Epithelial cell of proximal tubule (primary cell): ENCODE measurements around the gene NENF. TPM values are rescaled to one million over a fixed set of nuclear protein-coding genes. Genes with fewer than 3 reads are reported as not detected.

Source experiments
- DNase-seq: peaks from one replicate; pipeline ENCODE4 v3.0.0-alpha.2; 2011; ENCODE audit warnings: low read depth
- H3K4me3 ChIP-seq: 2 replicates; pipeline ENCODE4 v1.5.1; 2011; ENCODE audit warnings: low read depth, mild to moderate bottlenecking, low read length
- CTCF ChIP-seq: conservative IDR thresholded peaks from 2 replicates; pipeline ENCODE4 v1.5.1; 2012; ENCODE audit warnings: low read depth, mild to moderate bottlenecking, low read length
- total RNA-seq: library from RNA; depleted of rRNA; stranded (reverse); fragments of >200 nt; gene quantifications from 2 replicates; pipeline ENCODE4 v1.2.3, GENCODE V29; 2015

NENF gene
- total RNA-seq, 1 donor from 2014 or later, result 115 TPM

GRCh38 chr1:212454741-212455140 is 22.0 kb downstream of the NENF start:
- no peak overlapping the region for H3K4me3 ChIP-seq
- no peak for DNase-seq
- TF ChIP-seq CTCF, result no peak

GRCh38 chr1:212455401-212455800 is 22.7 kb downstream of the NENF start:
- DNase-seq, result no peak
- no peak overlapping the region for H3K4me3 ChIP-seq
- TF ChIP-seq CTCF, result no peak

- DNase-seq, result no peak
- TF ChIP-seq CTCF, result peak; percentile 99
- H3K4me3 ChIP-seq, result no peak overlapping the region
Measured at GRCh38 chr1:212455803-212456528, 23.2 kb downstream of the NENF start.

- H3K4me3 ChIP-seq, result no peak overlapping the region
- DNase-seq, result no peak
- peak; percentile 70 for TF ChIP-seq CTCF
Measured at GRCh38 chr1:212457740-212458338, 25.1 kb downstream of the NENF start.

GRCh38 chr1:212458817-212459216 is 26.1 kb downstream of the NENF start:
- no peak for TF ChIP-seq CTCF
- DNase-seq, result no peak
- H3K4me3 ChIP-seq, result no peak overlapping the region

GRCh38 chr1:212459656-212460055 is 26.9 kb downstream of the NENF start:
- no peak for TF ChIP-seq CTCF
- DNase-seq, result no peak
- H3K4me3 ChIP-seq, result no peak overlapping the region

- DNase-seq, result no peak
- no peak overlapping the region for H3K4me3 ChIP-seq
- no peak for TF ChIP-seq CTCF
Measured at GRCh38 chr1:212460376-212460775, 27.7 kb downstream of the NENF start.
